RWPE2 (cell line): ENCODE measurements around the gene GNG10.

Experiments
- ATAC-seq: fragments of 200-7000 bp; cut with Tn5 transposase; 3 replicates; pipeline ENCODE4 v1.9.1; 2021; ENCODE audit warnings: low read depth
- DNase-seq: peaks from one replicate; pipeline ENCODE4 v3.0.0-alpha.2; 2020; ENCODE audit warnings: low spot score
- H3K27ac ChIP-seq: fragments of 450-650 bp; 2 replicates; pipeline ENCODE4 v1.5.1; 2017; ENCODE audit warnings: mild to moderate bottlenecking; ENCODE audit not compliant: poor library complexity, severe bottlenecking
- H3K27me3 ChIP-seq: fragments of 250-450 bp; sonication (Bioruptor Pico); 2 replicates; pipeline ENCODE4 v1.5.1; 2021; ENCODE audit warnings: mild to moderate bottlenecking, moderate library complexity; ENCODE audit not compliant: insufficient read depth, poor library complexity, severe bottlenecking
- H3K36me3 ChIP-seq: fragments of 250-450 bp; sonication (Bioruptor Pico); 2 replicates; pipeline ENCODE4 v1.5.1; 2020; ENCODE audit warnings: low read depth, mild to moderate bottlenecking, moderate library complexity
- H3K4me1 ChIP-seq: fragments of 250-450 bp; sonication (Bioruptor Pico); 2 replicates; pipeline ENCODE4 v1.5.1; 2021; ENCODE audit warnings: mild to moderate bottlenecking, moderate library complexity; ENCODE audit not compliant: insufficient read depth, poor library complexity, severe bottlenecking
- H3K4me3 ChIP-seq: fragments of 250-450 bp; sonication (Bioruptor Pico); 2 replicates; pipeline ENCODE4 v1.5.1; 2021; ENCODE audit warnings: mild to moderate bottlenecking, moderate library complexity; ENCODE audit not compliant: severe bottlenecking
- H3K9me3 ChIP-seq: fragments of 250-450 bp; sonication (Bioruptor Pico); 2 replicates; pipeline ENCODE4 v1.5.1; 2021; ENCODE audit warnings: mild to moderate bottlenecking, moderate library complexity; ENCODE audit not compliant: severe bottlenecking
- CTCF ChIP-seq: fragments of 450-650 bp; IDR thresholded peaks from one replicate; pipeline ENCODE4 v1.5.1; 2017; ENCODE audit warnings: mild to moderate bottlenecking, moderate library complexity; ENCODE audit not compliant: poor library complexity, severe bottlenecking

GNG10 gene

DNA sequence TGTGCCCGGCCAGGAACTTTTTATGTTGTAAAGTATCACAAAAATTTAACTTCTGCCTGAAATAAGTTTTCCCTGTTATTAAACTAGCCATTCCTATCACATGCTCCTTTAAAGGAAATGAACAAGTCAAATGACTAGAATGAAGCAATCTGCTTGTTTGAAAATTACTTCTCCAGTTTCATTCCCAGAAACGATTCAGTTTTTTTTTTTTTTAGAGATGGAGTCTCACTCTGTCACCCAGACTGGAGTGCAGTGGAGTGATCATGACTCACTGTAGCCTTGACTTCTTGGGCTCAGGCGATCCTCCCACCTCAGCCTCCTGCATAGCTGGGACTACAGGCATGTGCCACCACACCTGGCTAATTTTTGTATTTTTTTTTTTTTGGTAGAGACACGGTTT, 13.3 kb upstream of the GNG10 start:
- no peak for TF ChIP-seq CTCF
- no peaks in the 10 kb centered on the region for H3K27me3 ChIP-seq
- no peak overlapping the region for H3K27ac ChIP-seq
- H3K36me3 ChIP-seq: peaks cover 71% of the 10 kb centered on the region
- DNase-seq (no peak), ATAC-seq (no peak)
- H3K4me1 ChIP-seq: no peaks in the 10 kb centered on the region
- no peak overlapping the region for H3K4me3 ChIP-seq
- no peaks in the 10 kb centered on the region for H3K9me3 ChIP-seq

- H3K27me3 ChIP-seq: no peaks in the 10 kb centered on the region
These were observed 12.4 kb upstream of the GNG10 start for GRCh38 chr9:111649016-111649415.

DNA sequence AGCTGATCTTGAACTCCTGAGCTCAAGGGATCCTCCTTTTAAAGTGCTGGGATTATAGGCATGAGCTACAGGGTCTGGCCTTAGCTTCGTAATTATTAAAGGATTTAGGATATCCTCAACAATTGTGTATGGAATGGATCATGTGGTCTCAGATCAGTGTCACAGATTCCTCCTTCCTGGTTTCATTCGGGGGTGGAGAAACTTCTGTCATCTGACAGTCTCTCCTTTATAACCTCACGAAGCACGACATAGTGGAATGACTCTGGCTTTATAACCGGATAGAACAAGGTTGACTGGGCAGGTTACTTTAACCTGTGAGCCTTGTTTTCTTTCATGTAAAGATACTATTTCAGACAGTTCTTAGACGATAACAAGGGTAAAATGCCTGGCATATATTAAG, 4.4 kb upstream of the GNG10 start:
- no peak overlapping the region for H3K27ac ChIP-seq
- DNase-seq: no peak
- no peaks in the 10 kb centered on the region for H3K4me1 ChIP-seq
- no peaks in the 10 kb centered on the region for H3K27me3 ChIP-seq
- ATAC-seq: no peak
- no peak for TF ChIP-seq CTCF
- H3K36me3 ChIP-seq: peaks cover 19% of the 10 kb centered on the region
- H3K4me3 ChIP-seq: no peak overlapping the region
- no peaks in the 10 kb centered on the region for H3K9me3 ChIP-seq

More at GRCh38 chr9:111649016-111649415, 12.4 kb upstream of the GNG10 start:
- no peak overlapping the region for H3K4me3 ChIP-seq
- H3K4me1 ChIP-seq: no peaks in the 10 kb centered on the region
- H3K36me3 ChIP-seq: peaks cover 72% of the 10 kb centered on the region
- ATAC-seq (no peak), DNase-seq (no peak)
- no peaks in the 10 kb centered on the region for H3K9me3 ChIP-seq
- no peak overlapping the region for H3K27ac ChIP-seq
- no peak for TF ChIP-seq CTCF

DNA sequence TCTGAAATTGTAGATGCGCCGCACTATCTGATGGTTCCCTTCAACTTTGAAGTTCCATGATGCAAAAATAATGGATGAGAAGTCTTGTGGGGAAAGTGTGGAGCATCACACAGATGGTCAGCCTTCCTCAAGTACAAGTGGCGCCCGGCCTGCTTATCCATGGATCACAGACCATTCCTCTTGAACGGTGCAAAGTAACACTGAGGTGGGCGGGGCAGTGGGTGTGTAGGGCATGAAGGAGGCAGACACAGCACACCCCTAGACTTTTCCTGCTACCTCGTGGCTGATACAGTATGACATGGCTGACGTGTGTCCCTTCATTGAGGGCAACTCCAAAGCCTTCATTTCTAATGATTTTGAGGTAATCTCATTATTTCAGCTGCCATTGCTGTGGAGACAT, 2.5 kb upstream of the GNG10 start:
- ATAC-seq: no peak

More for the DNA sequence above, 2.5 kb upstream of the GNG10 start:
- DNase-seq: no peak
- Histone ChIP-seq H3K27me3 (no peaks in the 10 kb centered on the region), H3K36me3 (peaks cover 5% of the 10 kb centered on the region), H3K9me3 (no peaks in the 10 kb centered on the region), H3K4me1 (peaks cover 9% of the 10 kb centered on the region), H3K4me3 (no peak overlapping the region), H3K27ac (no peak overlapping the region)
- no peak for TF ChIP-seq CTCF
